Cardiac muscle cell (in vitro differentiated cells and primary cell): ENCODE data around the gene SHLD1. TPM values are rescaled to one million over a fixed set of nuclear protein-coding genes. Genes with fewer than 3 reads are reported as not detected.

Experiments
- DNase-seq, 2 donors: peaks; one replicate each; pipeline versions ENCODE4 v3.0.0 to v3.0.0-alpha.2; 2010 to 2017; ENCODE audit warnings: low read depth in 1 of 2, low spot score in 1 of 2
- H3K27ac ChIP-seq: fragments of 200-600 bp; sonication (generic); 2 replicates; pipeline ENCODE4 v1.5.1; 2016
- H3K27me3 ChIP-seq: fragments of 200-600 bp; sonication (generic); 2 replicates; pipeline ENCODE4 v1.6.0; 2016; ENCODE audit warnings: control low read depth
- H3K36me3 ChIP-seq: fragments of 200-600 bp; sonication (generic); 2 replicates; pipeline ENCODE4 v1.5.1; 2016; ENCODE audit warnings: control low read depth
- H3K4me1 ChIP-seq: fragments of 200-600 bp; sonication (generic); 2 replicates; pipeline ENCODE4 v1.8.1; 2017; ENCODE audit warnings: low read depth, mild to moderate bottlenecking, mixed run types
- H3K4me3 ChIP-seq: fragments of 200-600 bp; sonication (generic); 2 replicates; pipeline ENCODE4 v1.5.1; 2016; ENCODE audit warnings: mild to moderate bottlenecking
- H3K9me3 ChIP-seq: fragments of 200-600 bp; sonication (generic); 2 replicates; pipeline ENCODE4 v1.5.1; 2017; ENCODE audit warnings: low read depth, mild to moderate bottlenecking, control low read depth
- CTCF ChIP-seq: IDR thresholded peaks from 2 replicates; pipeline ENCODE4 v1.5.1; 2012; ENCODE audit warnings: low read depth, mild to moderate bottlenecking, low read length
- polyA plus RNA-seq: library from polyadenylated mRNA; unstranded; fragments of >200 nt; fragmentation: Nextera tagmentation; extraction: Ambion mirVana; gene quantifications from 2 replicates; pipeline ENCODE4 v1.2.1, GENCODE V29; 2016
- total RNA-seq: library from RNA; depleted of rRNA; stranded (reverse); fragments of >200 nt; gene quantifications from 2 replicates; pipeline ENCODE4 v1.2.3, GENCODE V29; 2016

SHLD1 gene
- total and polyA plus RNA-seq, 2 experiments from 2014 or later: 3.4 to 10.9 TPM

GRCh38 chr20:5877128-5877527, 126.9 kb downstream of the SHLD1 start:
- Histone ChIP-seq H3K27ac (no peak overlapping the region), H3K27me3 (no peaks in the 10 kb centered on the region), H3K4me3 (no peak overlapping the region), H3K9me3 (no peaks in the 10 kb centered on the region), H3K4me1 (no peaks in the 10 kb centered on the region), H3K36me3 (no peaks in the 10 kb centered on the region)
- no peak for TF ChIP-seq CTCF
- no peak for DNase-seq

GRCh38 chr20:5880326-5880725, 130.1 kb downstream of the SHLD1 start:
- Histone ChIP-seq H3K36me3 (no peaks in the 10 kb centered on the region), H3K9me3 (no peaks in the 10 kb centered on the region), H3K4me1 (no peaks in the 10 kb centered on the region), H3K4me3 (no peak overlapping the region), H3K27ac (no peak overlapping the region), H3K27me3 (no peaks in the 10 kb centered on the region)
- no peak for DNase-seq
- no peak for TF ChIP-seq CTCF

GRCh38 chr20:5881703-5882102, 131.5 kb downstream of the SHLD1 start:
- Histone ChIP-seq H3K4me1 (no peaks in the 10 kb centered on the region), H3K36me3 (no peaks in the 10 kb centered on the region), H3K9me3 (no peaks in the 10 kb centered on the region), H3K27ac (no peak overlapping the region), H3K4me3 (no peak overlapping the region), H3K27me3 (no peaks in the 10 kb centered on the region)
- no peak for DNase-seq
- TF ChIP-seq CTCF: no peak

GRCh38 chr20:5882166-5882565, 132.0 kb downstream of the SHLD1 start:
- DNase-seq: no peak
- no peak for TF ChIP-seq CTCF
- H3K9me3 ChIP-seq: no peaks in the 10 kb centered on the region
- no peak overlapping the region for H3K27ac ChIP-seq
- H3K4me1 ChIP-seq: no peaks in the 10 kb centered on the region
- no peak overlapping the region for H3K4me3 ChIP-seq
- H3K27me3 ChIP-seq: no peaks in the 10 kb centered on the region
- H3K36me3 ChIP-seq: no peaks in the 10 kb centered on the region

GRCh38 chr20:5884465-5885335, 134.5 kb downstream of the SHLD1 start:
- Histone ChIP-seq H3K4me1 (no peaks in the 10 kb centered on the region), H3K27ac (no peak overlapping the region), H3K36me3 (no peaks in the 10 kb centered on the region), H3K27me3 (no peaks in the 10 kb centered on the region), H3K4me3 (no peak overlapping the region), H3K9me3 (no peaks in the 10 kb centered on the region)
- TF ChIP-seq CTCF: no peak
- DNase-seq: no peak
